CD4-positive, CD25-positive, alpha-beta regulatory T cell (primary cell): ENCODE measurements around the gene ZNF880. TPM values are rescaled to one million over a fixed set of nuclear protein-coding genes. Genes with fewer than 3 reads are reported as not detected.
A peak's percentile ranks its signal among the peaks of the same experiment; 100 is the strongest.

Experiments used
- ATAC-seq, 2 donors: fragments of 150-1000 bp; cut with Tn5 transposase; one replicate each; pipeline ENCODE4 v1.10.0; 2021; ENCODE audit warnings: low read depth in 2 of 2, moderate number of reproducible peaks in 2 of 2, moderate library complexity in 1 of 2
- DNase-seq, 3 donors: peaks; one replicate each; pipeline versions ENCODE4 v3.0.0 to v3.0.0-alpha.2; 2012 to 2022; ENCODE audit warnings: mixed read lengths in 1 of 3
- H3K27ac ChIP-seq: one replicate; pipeline ENCODE4 v1.7.0; 2013; ENCODE audit warnings: mild to moderate bottlenecking, low read length; ENCODE audit not compliant: insufficient read depth, poor library complexity, severe bottlenecking
- H3K27me3 ChIP-seq: one replicate; pipeline ENCODE4 v1.7.0; 2013; ENCODE audit warnings: low read length; ENCODE audit not compliant: control insufficient read depth, insufficient read depth
- H3K36me3 ChIP-seq: one replicate; pipeline ENCODE4 v1.7.0; 2013; ENCODE audit warnings: mild to moderate bottlenecking, low read length, moderate library complexity; ENCODE audit not compliant: control insufficient read depth, insufficient read depth
- H3K4me1 ChIP-seq: 2 replicates; pipeline ENCODE4 v1.7.0; 2013; ENCODE audit warnings: mild to moderate bottlenecking, low read length; ENCODE audit not compliant: insufficient read depth, control insufficient read depth, poor library complexity, severe bottlenecking
- H3K4me3 ChIP-seq: one replicate; pipeline ENCODE4 v1.7.0; 2013; ENCODE audit warnings: low read depth, mild to moderate bottlenecking, low read length, moderate library complexity
- H3K9me3 ChIP-seq, 2 experiments: 1 replicate in 1 of 2; 2 replicates in 1 of 2; pipeline ENCODE4 v1.7.0; 2013; ENCODE audit warnings: low read length in 2 of 2, mild to moderate bottlenecking in 1 of 2, moderate library complexity in 1 of 2; ENCODE audit not compliant: control insufficient read depth in 2 of 2
- H3K27ac Mint-ChIP-seq, 3 donors: one replicate each; pipeline ENCODE4 v1.8.0; 2020 to 2022; ENCODE audit warnings: mild to moderate bottlenecking in 3 of 3, mixed read lengths in 3 of 3, moderate library complexity in 2 of 3
- H3K27me3 Mint-ChIP-seq: one replicate; pipeline ENCODE4 v1.8.0; 2022; ENCODE audit warnings: mild to moderate bottlenecking, mixed read lengths
- H3K36me3 Mint-ChIP-seq: one replicate; pipeline ENCODE4 v1.8.0; 2020; ENCODE audit warnings: mixed read lengths
- H3K4me1 Mint-ChIP-seq, 4 donors: one replicate each; pipeline ENCODE4 v1.8.0; 2020 to 2022; ENCODE audit warnings: mixed read lengths in 4 of 4, mild to moderate bottlenecking in 1 of 4
- H3K4me3 Mint-ChIP-seq, 4 donors: one replicate each; pipeline ENCODE4 v1.8.0; 2020 to 2022; ENCODE audit warnings: mild to moderate bottlenecking in 4 of 4, mixed read lengths in 4 of 4, moderate library complexity in 3 of 4
- H3K9me3 Mint-ChIP-seq, 7 donors: one replicate each; pipeline ENCODE4 v1.8.0; 2020 to 2022; ENCODE audit warnings: mixed read lengths in 7 of 7, mild to moderate bottlenecking in 3 of 7, moderate library complexity in 2 of 7
- polyA plus RNA-seq, 4 donors: library from polyadenylated mRNA; unstranded; fragments of 300-500 nt; fragmentation: Illumina TruSeq; gene quantifications; one replicate each; pipeline ENCODE4 v1.2.3, GENCODE V29; 2021
- total RNA-seq: library from RNA; stranded (reverse); gene quantifications from one replicate; pipeline ENCODE4 v1.2.3, GENCODE V29; 2022

ZNF880 gene
- total and polyA plus RNA-seq, 5 donors from 2014 or later = 17.9 to 34.3 (median 27.5) TPM

- Histone ChIP-seq H3K9me3 (peaks cover 18 to 66% of the 10 kb centered on the region in 2 experiments), H3K4me3 (peak overlapping the region; percentile 92), H3K27ac (peak overlapping the region; percentile 67), H3K36me3 (peaks cover 32% of the 10 kb centered on the region), H3K4me1 (peaks cover 15% of the 10 kb centered on the region), H3K27me3 (no peaks in the 10 kb centered on the region)
- Mint-ChIP-seq H3K4me3 (peak overlapping the region; percentile 91 to 96 (median 94)), H3K27ac (peak overlapping the region; percentile 94 to 97 (median 94)), H3K9me3 (peaks cover 0 to 74% (median 21%) of the 10 kb centered on the region in 7 donors), H3K27me3 (no peaks in the 10 kb centered on the region), H3K4me1 (peaks cover 5 to 24% (median 12%) of the 10 kb centered on the region in 4 donors), H3K36me3 (peaks cover 59% of the 10 kb centered on the region)
- ATAC-seq = peak in 1 of 2 donors; percentile 21
- DNase-seq = no peak
Measured at GRCh38 chr19:52398081-52398441, 28.3 kb downstream of the ZNF880 start.

- H3K36me3 Mint-ChIP-seq = peaks cover 72% of the 10 kb centered on the region
- peaks cover 3 to 84% (median 34%) of the 10 kb centered on the region in 7 donors for H3K9me3 Mint-ChIP-seq
- H3K27me3 Mint-ChIP-seq = no peaks in the 10 kb centered on the region
- Histone ChIP-seq H3K27ac (no peak overlapping the region), H3K36me3 (peaks cover 63% of the 10 kb centered on the region), H3K4me3 (no peak overlapping the region), H3K27me3 (no peaks in the 10 kb centered on the region), H3K4me1 (no peaks in the 10 kb centered on the region), H3K9me3 (peaks cover 67 to 90% of the 10 kb centered on the region in 2 experiments)
- DNase-seq (no peak), ATAC-seq (no peak)
- H3K4me3 Mint-ChIP-seq = no peak overlapping the region
- no peaks in the 10 kb centered on the region for H3K4me1 Mint-ChIP-seq
- no peak overlapping the region for H3K27ac Mint-ChIP-seq
Measured at GRCh38 chr19:52410276-52410675, 40.6 kb downstream of the ZNF880 start.

GRCh38 chr19:52415711-52416110 lies 46.0 kb downstream of the ZNF880 start:
- Histone ChIP-seq H3K4me3 (no peak overlapping the region), H3K27ac (no peak overlapping the region), H3K9me3 (peaks cover 69 to 99% of the 10 kb centered on the region in 2 experiments), H3K4me1 (no peaks in the 10 kb centered on the region), H3K36me3 (peaks cover 11% of the 10 kb centered on the region), H3K27me3 (no peaks in the 10 kb centered on the region)
- H3K27ac Mint-ChIP-seq = no peak overlapping the region
- DNase-seq (no peak), ATAC-seq (no peak)
- H3K4me1 Mint-ChIP-seq = no peaks in the 10 kb centered on the region
- no peaks in the 10 kb centered on the region for H3K27me3 Mint-ChIP-seq
- H3K9me3 Mint-ChIP-seq = peaks cover 0 to 79% (median 25%) of the 10 kb centered on the region in 7 donors
- no peak overlapping the region for H3K4me3 Mint-ChIP-seq
- H3K36me3 Mint-ChIP-seq = peaks cover 25% of the 10 kb centered on the region

GRCh38 chr19:52428937-52429336 lies 59.2 kb downstream of the ZNF880 start, which contains the start of gene ZNF534:
Gene ZNF534 (plus strand): TSS chr19:52429148. CDS start chr19:52431475, 2,327 bp downstream.
- ATAC-seq (no peak), DNase-seq (no peak)
- Mint-ChIP-seq H3K4me3 (no peak within 1 kb of the TSS), H3K27ac (no peak within 1 kb of the TSS), H3K4me1 (no peaks in the 10 kb centered on the region), H3K36me3 (no peaks in the 10 kb centered on the region), H3K9me3 (peaks cover 0 to 67% (median 26%) of the 10 kb centered on the region in 7 donors), H3K27me3 (no peaks in the 10 kb centered on the region)
- no peak within 1 kb of the TSS for H3K27ac ChIP-seq
- no peaks in the 10 kb centered on the region for H3K36me3 ChIP-seq
- no peaks in the 10 kb centered on the region for H3K27me3 ChIP-seq
- no peaks in the 10 kb centered on the region for H3K4me1 ChIP-seq
- H3K9me3 ChIP-seq = peaks cover 31 to 67% of the 10 kb centered on the region in 2 experiments
- H3K4me3 ChIP-seq = no peak within 1 kb of the TSS

Other genes starting within 250 kb of the ZNF880 start
- 2.8 TPM for gene ZNF616, start 230.0 kb upstream of the ZNF880 start, total RNA-seq
- 1 to 10 TPM; 2.4 to 8.2 (median 4.1) TPM for gene ZNF616, start 230.0 kb upstream of the ZNF880 start, polyA plus RNA-seq
- 22.4 TPM for gene ZNF836, start 198.3 kb upstream of the ZNF880 start, total RNA-seq
- gene ZNF836, start 198.3 kb upstream of the ZNF880 start, polyA plus RNA-seq = 10 to 100 TPM in 1 of 4 donors, 1 to 10 TPM in 3; 3.0 to 10.2 (median 8.3) TPM
- gene PPP2R1A, start 179.9 kb upstream of the ZNF880 start, total RNA-seq = 180 TPM
- gene PPP2R1A, start 179.9 kb upstream of the ZNF880 start, polyA plus RNA-seq = 100 to 1,000 TPM; 170 to 212 (median 180) TPM
- 31.9 TPM for gene ZNF766, start 100.3 kb upstream of the ZNF880 start, total RNA-seq
- gene ZNF766, start 100.3 kb upstream of the ZNF880 start, polyA plus RNA-seq = 10 to 100 TPM; 39.1 to 62.4 (median 59.8) TPM
- gene ZNF480, start 72.8 kb upstream of the ZNF880 start, total RNA-seq = 7.0 TPM
- 10 to 100 TPM; 14.1 to 20.5 (median 16.1) TPM for gene ZNF480, start 72.8 kb upstream of the ZNF880 start, polyA plus RNA-seq
- gene ZNF610, start 33.7 kb upstream of the ZNF880 start, total RNA-seq = 0.67 TPM
- 1 to 10 TPM in 2 of 4 donors, under 1 TPM in 1, not detected in 1; 0.37 to 3.6 (median 3.0) TPM for gene ZNF610, start 33.7 kb upstream of the ZNF880 start, polyA plus RNA-seq
- gene ZNF528, start 27.9 kb downstream of the ZNF880 start, total RNA-seq = 19.0 TPM
- gene ZNF528, start 27.9 kb downstream of the ZNF880 start, polyA plus RNA-seq = 1 to 10 TPM; 7.1 to 9.4 (median 8.6) TPM
- gene ZNF534, start 59.2 kb downstream of the ZNF880 start, total RNA-seq = not detected
- gene ZNF534, start 59.2 kb downstream of the ZNF880 start, polyA plus RNA-seq = not detected
- 0.27 TPM for gene ZNF578, start 83.6 kb downstream of the ZNF880 start, total RNA-seq
- gene ZNF578, start 83.6 kb downstream of the ZNF880 start, polyA plus RNA-seq = 1 to 10 TPM; 2.5 to 5.9 (median 3.1) TPM
- gene ZNF808, start 157.7 kb downstream of the ZNF880 start, total RNA-seq = 19.3 TPM
- 10 to 100 TPM in 1 of 4 donors, 1 to 10 TPM in 3; 7.2 to 11.5 (median 7.4) TPM for gene ZNF808, start 157.7 kb downstream of the ZNF880 start, polyA plus RNA-seq
- gene ZNF701, start 200.4 kb downstream of the ZNF880 start, total RNA-seq = 13.7 TPM
- gene ZNF701, start 200.4 kb downstream of the ZNF880 start, polyA plus RNA-seq = 10 to 100 TPM; 10.1 to 16.1 (median 13.2) TPM